ENCODE measurements around the gene ORC6.

The ORC6 gene

GRCh38 chr16:46700048-46700447 is 10.6 kb downstream of the ORC6 start:
- DNase-seq: no peak

GRCh38 chr16:46701615-46702014 is 12.2 kb downstream of the ORC6 start:
- DNase-seq: no peak

- DNase-seq: no peak
These were observed 12.6 kb downstream of the ORC6 start for GRCh38 chr16:46702030-46702429.

GRCh38 chr16:46706642-46707041 is 17.2 kb downstream of the ORC6 start:
- no peak for DNase-seq

- DNase-seq: peak in 4 of 56 donors; percentile 7 to 42 (median 12)
These were observed 20.1 kb downstream of the ORC6 start for GRCh38 chr16:46709469-46710005.

- peak in 1 of 56 donors; percentile 9 for DNase-seq
These were observed 21.9 kb downstream of the ORC6 start for GRCh38 chr16:46711106-46712058.

- DNase-seq: no peak
These were observed 23.5 kb downstream of the ORC6 start for GRCh38 chr16:46712911-46713310.

- no peak for DNase-seq
These were observed 24.2 kb downstream of the ORC6 start for GRCh38 chr16:46713634-46714033.

GRCh38 chr16:46714797-46715591 is 25.5 kb downstream of the ORC6 start:
- DNase-seq: no peak

GRCh38 chr16:46715769-46716305 is 26.4 kb downstream of the ORC6 start:
- DNase-seq: no peak

- no peak for DNase-seq
These were observed 28.2 kb downstream of the ORC6 start for GRCh38 chr16:46717692-46718091.

GRCh38 chr16:46718214-46718613 is 28.8 kb downstream of the ORC6 start:
- DNase-seq: no peak

- DNase-seq: no peak
These were observed 30.1 kb downstream of the ORC6 start for GRCh38 chr16:46719528-46719927.

GRCh38 chr16:46720619-46721018 is 31.2 kb downstream of the ORC6 start:
- DNase-seq: no peak

- no peak for DNase-seq
These were observed 32.4 kb downstream of the ORC6 start for GRCh38 chr16:46721885-46722284.

- no peak for DNase-seq
These were observed 37.7 kb downstream of the ORC6 start for GRCh38 chr16:46727184-46727583.

GRCh38 chr16:46727630-46728029 is 38.2 kb downstream of the ORC6 start:
- DNase-seq: no peak

- DNase-seq: no peak
These were observed 39.3 kb downstream of the ORC6 start for GRCh38 chr16:46728806-46729205.

- DNase-seq: no peak
These were observed 40.0 kb downstream of the ORC6 start for GRCh38 chr16:46729326-46729995.

- DNase-seq: no peak
These were observed 40.7 kb downstream of the ORC6 start for GRCh38 chr16:46730126-46730525.

Measured in nucleus accumbens (tissue), 56 donors.